SK-N-SH treated with all-trans-retinoic acid at 6 μM for 48 hours (cell line): ENCODE results near the gene BEST3.
"Not testable (repeated sequence)": the region's sequence is repeated elsewhere in the genome, so short reads cannot be mapped to it uniquely, and the experiment has no call there.

Source experiments
- ATAC-seq: fragments of 200-7000 bp; cut with Tn5 transposase; 3 replicates; pipeline ENCODE4 v1.9.1; 2020; ENCODE audit warnings: mild to moderate bottlenecking, moderate library complexity
- BACH2 ChIP-seq: fragments of 250-450 bp; sonication (Bioruptor Pico); IDR thresholded peaks from 2 replicates; pipeline ENCODE4 v1.9.0; 2021; ENCODE audit warnings: mild to moderate bottlenecking, borderline replicate concordance
- CREB5 ChIP-seq: fragments of 250-450 bp; sonication (Bioruptor Pico); IDR thresholded peaks from 2 replicates; pipeline ENCODE4 v1.5.1; 2020; ENCODE audit warnings: low read depth, mild to moderate bottlenecking, moderate library complexity
- CSDC2 ChIP-seq: fragments of 250-450 bp; sonication (Bioruptor Pico); IDR thresholded peaks from 2 replicates; pipeline ENCODE4 v1.5.0; 2020; ENCODE audit warnings: mild to moderate bottlenecking, moderate library complexity
- ESRRG ChIP-seq: fragments of 250-450 bp; sonication (Bioruptor Pico); IDR thresholded peaks from 2 replicates; pipeline ENCODE4 v1.6.1; 2021; ENCODE audit warnings: mild to moderate bottlenecking
- GLIS3 ChIP-seq: fragments of 250-450 bp; sonication (Bioruptor Pico); IDR thresholded peaks from 2 replicates; pipeline ENCODE4 v1.5.0; 2020; ENCODE audit warnings: mild to moderate bottlenecking, moderate library complexity
- ISL1 ChIP-seq: fragments of 250-450 bp; sonication (Bioruptor Pico); IDR thresholded peaks from 2 replicates; pipeline ENCODE4 v2.1.2; 2022; ENCODE audit warnings: mild to moderate bottlenecking, moderate library complexity
- OSR1 ChIP-seq: fragments of 250-450 bp; sonication (Bioruptor Pico); IDR thresholded peaks from 2 replicates; pipeline ENCODE4 v1.8.0; 2022; ENCODE audit warnings: moderate library complexity, mild to moderate bottlenecking, inconsistent platforms
- PATZ1 ChIP-seq: fragments of 250-450 bp; sonication (Bioruptor Pico); IDR thresholded peaks from 2 replicates; pipeline ENCODE4 v1.8.0; 2020; ENCODE audit warnings: mild to moderate bottlenecking, moderate library complexity, borderline replicate concordance
- POU6F1 ChIP-seq: fragments of 250-450 bp; sonication (Bioruptor Pico); IDR thresholded peaks from 2 replicates; pipeline ENCODE4 v1.8.0; 2021; ENCODE audit warnings: low read depth, mild to moderate bottlenecking, moderate library complexity, borderline replicate concordance
- RARB ChIP-seq: fragments of 250-450 bp; sonication (Bioruptor Pico); IDR thresholded peaks from 2 replicates; pipeline ENCODE4 v1.8.0; 2021; ENCODE audit warnings: mild to moderate bottlenecking, moderate library complexity
- SNAI2 ChIP-seq: fragments of 250-450 bp; sonication (Bioruptor Pico); IDR thresholded peaks from 2 replicates; pipeline ENCODE4 v1.5.0; 2020; ENCODE audit warnings: mild to moderate bottlenecking, moderate library complexity
- TOX ChIP-seq: fragments of 250-450 bp; sonication (Bioruptor Pico); IDR thresholded peaks from 2 replicates; pipeline ENCODE4 v1.8.0; 2021; ENCODE audit warnings: mild to moderate bottlenecking, moderate library complexity, borderline replicate concordance
- ZC3H10 ChIP-seq: fragments of 250-450 bp; sonication (Bioruptor Pico); IDR thresholded peaks from 2 replicates; pipeline ENCODE4 v1.5.1; 2021; ENCODE audit warnings: mild to moderate bottlenecking, moderate library complexity
- ZFP30 ChIP-seq: fragments of 450-650 bp; formaldehyde crosslinking; IDR thresholded peaks from 2 replicates; pipeline ENCODE4 v1.5.0; 2022; ENCODE audit warnings: mild to moderate bottlenecking, moderate library complexity
- ZNF565 ChIP-seq: fragments of 450-650 bp; formaldehyde crosslinking; conservative IDR thresholded peaks from 2 replicates; pipeline ENCODE4 v1.5.0; 2020; ENCODE audit warnings: low read depth, mild to moderate bottlenecking, moderate library complexity
- ZNF70 ChIP-seq: fragments of 450-650 bp; formaldehyde crosslinking; IDR thresholded peaks from 2 replicates; pipeline ENCODE4 v1.5.0; 2020; ENCODE audit warnings: mild to moderate bottlenecking, moderate library complexity
- ZNF8 ChIP-seq: fragments of 450-650 bp; formaldehyde crosslinking; IDR thresholded peaks from 2 replicates; pipeline ENCODE4 v1.5.0; 2020; ENCODE audit warnings: mild to moderate bottlenecking, moderate library complexity
- TF ChIP-seq, protein P1 (sequence below): fragments of 250-450 bp; sonication (Bioruptor Pico); IDR thresholded peaks from 2 replicates; pipeline ENCODE4 v1.5.0; 2020; ENCODE audit warnings: mild to moderate bottlenecking, moderate library complexity

Gene BEST3

GRCh38 chr12:69610126-69610525 is 89.0 kb downstream of the BEST3 start:
- no peak for ATAC-seq
- TF ChIP-seq ZNF565, result no peak
- TF ChIP-seq ZC3H10, result no peak
- no peak for TF ChIP-seq CSDC2 (CRISPR knock-in tag)
- no peak for TF ChIP-seq BACH2 (CRISPR knock-in tag)
- TF ChIP-seq SNAI2, result no peak
- no peak for TF ChIP-seq PATZ1 (CRISPR knock-in tag)
- TF ChIP-seq GLIS3 (CRISPR knock-in tag), result no peak
- TF ChIP-seq TOX (CRISPR knock-in tag), result no peak
- no peak for TF ChIP-seq ZNF8
- TF ChIP-seq OSR1 (CRISPR knock-in tag), result no peak
- no peak for TF ChIP-seq RARB
- TF ChIP-seq, protein P1, sequence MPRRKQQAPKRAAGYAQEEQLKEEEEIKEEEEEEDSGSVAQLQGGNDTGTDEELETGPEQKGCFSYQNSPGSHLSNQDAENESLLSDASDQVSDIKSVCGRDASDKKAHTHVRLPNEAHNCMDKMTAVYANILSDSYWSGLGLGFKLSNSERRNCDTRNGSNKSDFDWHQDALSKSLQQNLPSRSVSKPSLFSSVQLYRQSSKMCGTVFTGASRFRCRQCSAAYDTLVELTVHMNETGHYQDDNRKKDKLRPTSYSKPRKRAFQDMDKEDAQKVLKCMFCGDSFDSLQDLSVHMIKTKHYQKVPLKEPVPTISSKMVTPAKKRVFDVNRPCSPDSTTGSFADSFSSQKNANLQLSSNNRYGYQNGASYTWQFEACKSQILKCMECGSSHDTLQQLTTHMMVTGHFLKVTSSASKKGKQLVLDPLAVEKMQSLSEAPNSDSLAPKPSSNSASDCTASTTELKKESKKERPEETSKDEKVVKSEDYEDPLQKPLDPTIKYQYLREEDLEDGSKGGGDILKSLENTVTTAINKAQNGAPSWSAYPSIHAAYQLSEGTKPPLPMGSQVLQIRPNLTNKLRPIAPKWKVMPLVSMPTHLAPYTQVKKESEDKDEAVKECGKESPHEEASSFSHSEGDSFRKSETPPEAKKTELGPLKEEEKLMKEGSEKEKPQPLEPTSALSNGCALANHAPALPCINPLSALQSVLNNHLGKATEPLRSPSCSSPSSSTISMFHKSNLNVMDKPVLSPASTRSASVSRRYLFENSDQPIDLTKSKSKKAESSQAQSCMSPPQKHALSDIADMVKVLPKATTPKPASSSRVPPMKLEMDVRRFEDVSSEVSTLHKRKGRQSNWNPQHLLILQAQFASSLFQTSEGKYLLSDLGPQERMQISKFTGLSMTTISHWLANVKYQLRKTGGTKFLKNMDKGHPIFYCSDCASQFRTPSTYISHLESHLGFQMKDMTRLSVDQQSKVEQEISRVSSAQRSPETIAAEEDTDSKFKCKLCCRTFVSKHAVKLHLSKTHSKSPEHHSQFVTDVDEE (CRISPR knock-in tag), result no peak
- no peak for TF ChIP-seq POU6F1 (CRISPR knock-in tag)
- TF ChIP-seq CREB5 (CRISPR knock-in tag), result no peak
- TF ChIP-seq ESRRG, result no peak
- TF ChIP-seq ZNF70 (CRISPR knock-in tag), result no peak

DNA sequence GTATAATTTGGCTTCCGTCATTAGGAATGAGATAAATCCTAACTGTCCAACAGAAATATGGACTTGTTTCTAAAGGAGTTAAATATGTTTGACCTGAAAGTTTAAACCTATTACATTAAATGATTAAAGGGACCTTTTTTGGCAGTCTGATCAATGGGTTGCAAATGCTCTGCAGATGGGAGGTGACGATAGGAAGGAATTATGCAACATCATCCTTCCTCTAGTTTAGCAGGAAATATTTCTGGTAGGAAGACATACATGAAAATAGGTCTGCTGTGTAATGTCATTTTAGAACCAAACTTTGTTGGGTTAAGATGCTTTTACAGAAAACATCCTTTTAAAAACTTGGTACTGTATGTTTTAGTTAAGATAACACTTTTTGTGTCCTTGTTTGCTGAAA is 91.0 kb downstream of the BEST3 start:
- no peak for ATAC-seq
- TF ChIP-seq BACH2 (CRISPR knock-in tag) (no peak), GLIS3 (CRISPR knock-in tag) (no peak), ZFP30 (no peak), RARB (no peak), CSDC2 (CRISPR knock-in tag) (no peak), ISL1 (CRISPR knock-in tag) (no peak), ZNF8 (no peak), POU6F1 (CRISPR knock-in tag) (no peak), OSR1 (CRISPR knock-in tag) (no peak), CREB5 (CRISPR knock-in tag) (no peak), ZNF565 (no peak), ESRRG (no peak)
- TF ChIP-seq, all 23 proteins: peak for 0

- ATAC-seq, result not testable (repeated sequence)
Measured at GRCh38 chr12:69604275-69604674, 94.8 kb downstream of the BEST3 start.
